ENCODE results near the gene HOXA10. TPM values are rescaled to one million over a fixed set of nuclear protein-coding genes. Genes with fewer than 3 reads are reported as not detected.
A peak's percentile ranks its signal among the peaks of the same experiment; 100 is the strongest.

The HOXA10 gene
- total and polyA plus RNA-seq, 4 donors, result 0.21 to 0.29 (median 0.26) TPM; not detected in 1

DNA sequence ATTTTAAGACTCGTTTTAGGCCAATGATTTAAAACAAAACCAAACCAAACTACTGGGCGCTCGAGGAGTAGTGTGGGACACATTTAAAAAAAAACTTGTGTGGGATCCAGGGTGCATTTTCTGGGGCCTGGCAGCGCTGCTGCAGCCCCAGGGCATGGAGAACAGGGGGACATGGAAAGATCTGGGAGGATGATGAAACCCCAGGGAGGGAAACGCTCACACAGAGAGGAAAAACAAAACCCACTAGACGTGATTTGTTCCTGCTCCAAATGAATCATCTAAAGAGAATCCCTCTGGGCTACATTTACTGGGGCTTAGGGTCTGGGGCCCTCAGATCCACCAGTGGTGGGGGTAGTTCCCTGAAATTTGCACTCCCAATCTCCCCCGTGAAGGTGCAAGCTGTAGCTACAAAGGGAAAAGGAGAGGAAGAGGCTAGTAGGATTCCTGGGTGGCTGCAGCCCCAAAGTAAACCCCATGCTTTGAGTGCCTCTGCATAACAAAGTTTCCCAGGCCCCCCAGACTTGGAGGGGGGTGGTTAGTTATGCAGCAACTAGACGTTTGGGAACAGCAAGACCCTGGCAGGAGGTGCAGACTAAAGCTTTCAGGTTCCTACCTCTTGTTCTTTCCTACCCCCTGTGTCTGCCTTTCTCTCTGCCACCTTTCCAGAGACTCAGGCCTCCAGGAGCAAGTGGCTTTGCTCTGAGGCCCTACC is 40.3 kb upstream of the HOXA10 start:
- no peak for DNase-seq
- Histone ChIP-seq H3K9me3 (ENCODE audit: control insufficient read depth in 4 of 4, insufficient read depth in 3 of 4, low read length in 3 of 4) (peaks cover 0 to 6% (median 0%) of the 10 kb centered on the region in 4 donors), H3K27me3 (ENCODE audit: control insufficient read depth in 3 of 3, insufficient read depth in 3 of 3, low read length in 2 of 3) (peaks cover 22 to 96% (median 79%) of the 10 kb centered on the region in 3 donors)

DNA sequence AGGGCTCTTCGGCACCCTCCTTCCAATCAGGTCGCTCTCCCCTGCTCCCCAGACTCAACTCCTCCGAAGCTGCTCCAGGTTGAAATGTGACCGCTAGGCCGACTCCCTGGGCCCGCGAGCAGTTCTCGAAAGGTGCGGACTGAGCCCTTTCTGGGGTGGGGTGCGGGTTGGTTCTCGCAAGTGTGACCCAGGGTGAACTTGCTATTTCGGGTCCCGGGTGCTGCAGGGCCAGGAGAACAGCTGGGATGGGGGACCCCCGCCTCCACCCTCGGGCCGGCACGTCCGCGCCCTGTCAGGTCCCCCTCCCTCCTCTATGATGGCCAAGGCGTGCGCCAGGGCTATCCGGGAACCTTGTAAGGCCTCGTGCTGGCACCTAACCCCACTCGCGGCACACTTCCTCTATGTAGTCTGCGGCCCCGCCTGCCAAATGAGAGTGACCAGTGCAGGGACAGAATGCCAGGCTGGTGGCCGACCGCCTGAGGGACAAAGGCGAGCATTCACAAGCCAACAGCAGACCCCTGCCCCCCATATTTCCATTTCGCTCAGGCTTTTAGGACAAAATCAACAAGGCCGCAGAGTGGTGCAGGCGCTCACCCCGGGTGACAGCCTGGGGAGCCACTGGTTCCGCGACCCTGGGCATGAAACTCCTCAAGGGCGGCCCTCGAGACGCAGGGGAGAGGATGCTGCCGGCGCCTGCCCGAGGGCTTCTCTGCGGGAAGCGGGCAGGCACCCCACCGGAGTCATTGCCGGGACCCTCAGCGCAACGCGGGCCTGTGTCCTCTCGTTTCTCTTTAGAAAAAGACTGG is 39.5 kb upstream of the HOXA10 start:
- Histone ChIP-seq H3K4me1 (ENCODE audit: control insufficient read depth in 5 of 5, insufficient read depth in 5 of 5, low read length in 5 of 5) (peaks cover 0 to 13% (median 0%) of the 10 kb centered on the region in 5 donors), H3K27me3 (ENCODE audit: control insufficient read depth in 3 of 3, insufficient read depth in 3 of 3, low read length in 2 of 3) (peaks cover 19 to 95% (median 86%) of the 10 kb centered on the region in 3 donors), H3K9me3 (ENCODE audit: control insufficient read depth in 4 of 4, insufficient read depth in 3 of 4, low read length in 3 of 4) (peaks cover 0 to 6% (median 0%) of the 10 kb centered on the region in 4 donors), H3K27ac (ENCODE audit: low read depth in 1 of 2, low read length in 1 of 2) (no peak overlapping the region), H3K4me3 (no peak overlapping the region), H3K36me3 (ENCODE audit: control insufficient read depth in 4 of 4, insufficient read depth in 4 of 4, low read length in 4 of 4) (no peaks in the 10 kb centered on the region), H3K9ac (ENCODE audit: insufficient read depth in 1 of 2, low read length in 2 of 2) (no peak overlapping the region)
- 35 to 49% methylated on average over 43 to 50 of the region's 50 CpGs for WGBS, 2 donors
- TF ChIP-seq, protein P1, sequence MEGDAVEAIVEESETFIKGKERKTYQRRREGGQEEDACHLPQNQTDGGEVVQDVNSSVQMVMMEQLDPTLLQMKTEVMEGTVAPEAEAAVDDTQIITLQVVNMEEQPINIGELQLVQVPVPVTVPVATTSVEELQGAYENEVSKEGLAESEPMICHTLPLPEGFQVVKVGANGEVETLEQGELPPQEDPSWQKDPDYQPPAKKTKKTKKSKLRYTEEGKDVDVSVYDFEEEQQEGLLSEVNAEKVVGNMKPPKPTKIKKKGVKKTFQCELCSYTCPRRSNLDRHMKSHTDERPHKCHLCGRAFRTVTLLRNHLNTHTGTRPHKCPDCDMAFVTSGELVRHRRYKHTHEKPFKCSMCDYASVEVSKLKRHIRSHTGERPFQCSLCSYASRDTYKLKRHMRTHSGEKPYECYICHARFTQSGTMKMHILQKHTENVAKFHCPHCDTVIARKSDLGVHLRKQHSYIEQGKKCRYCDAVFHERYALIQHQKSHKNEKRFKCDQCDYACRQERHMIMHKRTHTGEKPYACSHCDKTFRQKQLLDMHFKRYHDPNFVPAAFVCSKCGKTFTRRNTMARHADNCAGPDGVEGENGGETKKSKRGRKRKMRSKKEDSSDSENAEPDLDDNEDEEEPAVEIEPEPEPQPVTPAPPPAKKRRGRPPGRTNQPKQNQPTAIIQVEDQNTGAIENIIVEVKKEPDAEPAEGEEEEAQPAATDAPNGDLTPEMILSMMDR (IDR thresholded peaks at IDR 0.05; ENCODE audit: control extremely low read depth, extremely low read depth), result no peak
- ATAC-seq (ENCODE audit: insufficient read depth, low FRiP score) (no peak), DNase-seq (no peak)

More for the DNA sequence above, 40.3 kb upstream of the HOXA10 start:
- no peak overlapping the region for H3K4me3 ChIP-seq
- 70 to 72% methylated on average over 8 of the region's 8 CpGs for WGBS, 2 donors
- no peak overlapping the region for H3K27ac ChIP-seq (ENCODE audit: low read depth in 1 of 2, low read length in 1 of 2)
- ATAC-seq (ENCODE audit: insufficient read depth, low FRiP score), result no peak
- H3K9ac ChIP-seq (ENCODE audit: insufficient read depth in 1 of 2, low read length in 2 of 2), result no peak overlapping the region
- H3K36me3 ChIP-seq (ENCODE audit: control insufficient read depth in 4 of 4, insufficient read depth in 4 of 4, low read length in 4 of 4), result no peaks in the 10 kb centered on the region
- H3K4me1 ChIP-seq (ENCODE audit: control insufficient read depth in 5 of 5, insufficient read depth in 5 of 5, low read length in 5 of 5), result peaks cover 0 to 13% (median 0%) of the 10 kb centered on the region in 5 donors
- TF ChIP-seq, protein P1 (IDR thresholded peaks at IDR 0.05; ENCODE audit: control extremely low read depth, extremely low read depth), result no peak

DNA sequence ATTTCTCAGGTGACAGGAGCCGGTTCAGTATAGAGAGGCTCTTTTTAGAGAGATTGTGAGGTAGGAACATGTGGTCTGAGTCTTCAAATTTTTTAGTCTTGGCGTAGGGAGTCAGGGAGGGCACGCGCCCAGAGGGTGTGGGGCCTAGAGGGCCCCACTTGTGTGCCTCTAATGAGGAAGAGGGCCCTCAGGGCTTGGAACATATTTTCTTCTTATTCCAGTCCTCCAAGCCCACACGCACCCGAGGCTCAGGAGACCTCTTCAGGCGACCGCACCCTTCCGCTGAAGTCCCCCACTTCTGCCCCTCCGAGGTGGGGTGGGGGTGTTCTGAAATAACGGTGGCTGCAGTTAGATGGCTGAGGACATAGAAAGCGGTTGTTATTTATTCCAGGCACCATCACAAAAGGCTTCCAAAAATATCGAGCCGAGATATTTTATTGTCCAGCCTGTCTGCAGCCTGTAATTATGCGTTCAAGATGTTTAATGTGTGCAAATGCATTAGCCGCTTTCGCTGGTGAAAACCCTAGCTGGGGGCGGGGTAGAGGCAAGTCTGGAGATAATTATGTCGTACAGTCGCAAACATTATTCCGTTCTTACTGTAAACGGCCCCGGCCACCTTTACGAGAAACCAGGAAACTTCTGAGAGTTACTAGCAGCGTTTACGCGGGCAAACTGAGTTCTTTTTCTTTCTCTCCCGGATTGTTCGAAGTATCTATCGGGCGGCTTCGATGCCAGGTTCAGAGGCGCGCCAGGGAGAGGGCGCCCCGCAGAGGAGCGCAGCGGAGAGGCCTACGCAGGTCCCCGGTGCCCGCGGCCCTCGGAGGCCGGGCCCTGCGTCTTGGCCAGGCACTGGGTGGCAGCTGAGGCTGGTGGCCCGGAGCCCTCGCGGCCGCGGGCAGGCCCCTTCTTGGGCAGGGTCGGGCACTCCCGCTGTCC is 38.6 kb upstream of the HOXA10 start:
- no peak overlapping the region for H3K4me3 ChIP-seq
- peaks cover 19 to 95% (median 91%) of the 10 kb centered on the region in 3 donors for H3K27me3 ChIP-seq (ENCODE audit: control insufficient read depth in 3 of 3, insufficient read depth in 3 of 3, low read length in 2 of 3)
- peak in 2 of 3 donors; percentile 18 to 36 for DNase-seq
- H3K4me1 ChIP-seq (ENCODE audit: control insufficient read depth in 5 of 5, insufficient read depth in 5 of 5, low read length in 5 of 5), result peaks cover 0 to 13% (median 0%) of the 10 kb centered on the region in 5 donors
- H3K27ac ChIP-seq (ENCODE audit: low read depth in 1 of 2, low read length in 1 of 2), result no peak overlapping the region
- 5 to 7% methylated on average over 52 of the region's 52 CpGs for WGBS, 2 donors
- no peak for ATAC-seq (ENCODE audit: insufficient read depth, low FRiP score)
- H3K9ac ChIP-seq (ENCODE audit: insufficient read depth in 1 of 2, low read length in 2 of 2), result no peak overlapping the region
- H3K9me3 ChIP-seq (ENCODE audit: control insufficient read depth in 4 of 4, insufficient read depth in 3 of 4, low read length in 3 of 4), result peaks cover 0 to 6% (median 0%) of the 10 kb centered on the region in 4 donors
- no peaks in the 10 kb centered on the region for H3K36me3 ChIP-seq (ENCODE audit: control insufficient read depth in 4 of 4, insufficient read depth in 4 of 4, low read length in 4 of 4)
- TF ChIP-seq, protein P1 (IDR thresholded peaks at IDR 0.05; ENCODE audit: control extremely low read depth, extremely low read depth), result no peak

Data from lung (tissue), 12 donors.